Measurements from ENCODE around the gene GLRX3. TPM values are rescaled to one million over a fixed set of nuclear protein-coding genes. Genes with fewer than 3 reads are reported as not detected.
"Not testable (repeated sequence)": the region's sequence is repeated elsewhere in the genome, so short reads cannot be mapped to it uniquely, and the experiment has no call there.

The GLRX3 gene
- total and polyA plus RNA-seq, 2 of the 13 experiments (the other 11 are each of a cell fraction or from before 2014, with no cell fraction given): 91.4 to 135 TPM

DNA sequence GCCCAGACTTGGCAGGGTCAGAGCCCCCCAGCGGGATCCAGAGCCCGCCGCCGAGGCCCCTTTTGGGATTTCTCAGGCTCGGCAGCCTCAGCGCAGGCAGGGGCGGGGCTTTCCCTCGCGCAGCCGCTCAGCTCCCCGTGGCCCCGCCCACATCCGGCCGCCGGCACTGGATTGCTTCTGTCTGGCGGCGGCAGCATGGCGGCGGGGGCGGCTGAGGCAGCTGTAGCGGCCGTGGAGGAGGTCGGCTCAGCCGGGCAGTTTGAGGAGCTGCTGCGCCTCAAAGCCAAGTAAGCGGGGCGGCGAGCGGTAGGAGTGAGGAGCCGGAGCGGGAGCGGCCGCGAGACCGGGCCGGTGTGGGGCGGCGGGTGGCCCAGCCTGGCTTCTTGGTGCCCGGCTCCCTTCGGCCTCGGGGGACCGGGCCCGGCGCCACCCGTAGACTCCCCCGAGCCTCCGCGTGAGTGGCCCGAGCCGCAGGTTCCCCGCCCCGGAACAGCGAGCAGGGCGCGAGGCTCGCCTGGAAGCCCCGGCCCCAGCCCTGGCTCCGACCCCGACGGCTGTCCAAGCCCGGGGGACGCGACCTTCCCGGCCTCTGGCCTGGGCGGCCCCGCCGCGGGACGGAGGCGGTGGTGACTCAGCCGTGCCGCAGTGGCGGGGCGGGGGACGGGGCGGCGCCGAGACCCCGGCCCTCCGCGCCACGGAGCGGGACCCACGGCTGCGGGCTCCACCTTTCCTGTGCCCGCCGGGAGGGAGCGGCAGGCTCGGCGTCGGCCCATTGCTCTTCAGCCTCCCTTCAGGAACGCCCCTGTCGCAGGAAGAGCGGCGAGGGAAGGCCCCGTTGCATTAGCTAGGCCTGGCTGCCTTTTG lies at the start of gene GLRX3 (continued):
- TF ChIP-seq, protein P1, sequence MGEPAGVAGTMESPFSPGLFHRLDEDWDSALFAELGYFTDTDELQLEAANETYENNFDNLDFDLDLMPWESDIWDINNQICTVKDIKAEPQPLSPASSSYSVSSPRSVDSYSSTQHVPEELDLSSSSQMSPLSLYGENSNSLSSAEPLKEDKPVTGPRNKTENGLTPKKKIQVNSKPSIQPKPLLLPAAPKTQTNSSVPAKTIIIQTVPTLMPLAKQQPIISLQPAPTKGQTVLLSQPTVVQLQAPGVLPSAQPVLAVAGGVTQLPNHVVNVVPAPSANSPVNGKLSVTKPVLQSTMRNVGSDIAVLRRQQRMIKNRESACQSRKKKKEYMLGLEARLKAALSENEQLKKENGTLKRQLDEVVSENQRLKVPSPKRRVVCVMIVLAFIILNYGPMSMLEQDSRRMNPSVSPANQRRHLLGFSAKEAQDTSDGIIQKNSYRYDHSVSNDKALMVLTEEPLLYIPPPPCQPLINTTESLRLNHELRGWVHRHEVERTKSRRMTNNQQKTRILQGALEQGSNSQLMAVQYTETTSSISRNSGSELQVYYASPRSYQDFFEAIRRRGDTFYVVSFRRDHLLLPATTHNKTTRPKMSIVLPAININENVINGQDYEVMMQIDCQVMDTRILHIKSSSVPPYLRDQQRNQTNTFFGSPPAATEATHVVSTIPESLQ (CRISPR knock-in tag; conservative IDR thresholded peaks at IDR 0.05): no peak
- TF ChIP-seq HOXA3 (CRISPR knock-in tag; IDR thresholded peaks at IDR 0.05) (peak; percentile 82), KLF12 (CRISPR knock-in tag; IDR thresholded peaks at IDR 0.05; ENCODE audit: borderline replicate concordance) (peak; percentile 7; the same call in 1 of the 2 replicates), NFYB (CRISPR knock-in tag; IDR thresholded peaks at IDR 0.05) (no peak), SCMH1 (CRISPR knock-in tag; IDR thresholded peaks at IDR 0.05; ENCODE audit: borderline replicate concordance) (no peak), ERF (CRISPR knock-in tag; IDR thresholded peaks at IDR 0.05) (peak; percentile 53), MTA1 (CRISPR knock-in tag; IDR thresholded peaks at IDR 0.05; ENCODE audit: borderline replicate concordance) (no peak), RARG (CRISPR knock-in tag; IDR thresholded peaks at IDR 0.05; ENCODE audit: low read depth) (no peak)

DNA sequence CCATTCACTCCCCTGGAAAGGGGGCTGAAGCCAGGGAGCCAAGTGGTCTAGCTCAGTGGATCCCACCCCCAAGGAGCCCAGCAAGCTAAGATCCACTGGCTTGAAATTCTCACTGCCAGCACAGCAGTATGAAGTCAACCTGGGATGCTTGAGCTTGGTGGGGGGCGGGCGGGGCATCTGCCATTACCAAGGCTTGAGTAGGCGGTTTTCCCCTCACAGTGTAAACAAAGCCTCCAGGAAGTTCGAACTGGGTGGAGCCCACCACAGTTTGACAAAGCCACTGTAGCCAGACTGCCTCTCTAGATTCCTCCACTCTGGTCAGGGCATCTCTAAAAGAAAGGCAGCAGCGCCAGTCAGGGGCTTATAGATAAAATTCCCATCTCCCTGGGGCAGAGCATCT lies 45.6 kb upstream of the GLRX3 start:
- H3K36me3 ChIP-seq (replicated peaks in 1 of 2; ENCODE audit: control insufficient read depth in 1 of 2, insufficient read depth in 2 of 2, low read length in 2 of 2); H3K27ac ChIP-seq (ENCODE audit: extremely low read length, insufficient read depth, low read length); H2AFZ ChIP-seq (ENCODE audit: low read length); POLR2A ChIA-PET; H3K4me1 ChIP-seq (ENCODE audit: insufficient read depth, low read length); H3K9ac ChIP-seq (ENCODE audit: insufficient read depth, low read depth, low read length); H3K4me2 ChIP-seq (ENCODE audit: low read depth, low read length); CTCF ChIA-PET (ENCODE audit: low intra/inter-chr PET ratio, low total read pairs); H4K20me1 ChIP-seq (ENCODE audit: insufficient read depth, low read length); DNase-seq (ENCODE audit: low spot score); FAIRE-seq; H3K27me3 ChIP-seq (ENCODE audit: control insufficient read depth in 1 of 2, insufficient read depth in 2 of 2, low read length in 2 of 2); H3K4me3 ChIP-seq (replicated peaks in 1 of 3; ENCODE audit: insufficient read depth in 1 of 3, low read depth in 2 of 3, low read length in 3 of 3); H3K79me2 ChIP-seq (ENCODE audit: insufficient read depth, low read length); in situ Hi-C loops (cut with HindIII; ENCODE audit: extremely low pct_ligation_motif_present, low pct_unique_long_range_greater_than_20kb); H3K9me3 ChIP-seq (ENCODE audit: low read length); ATAC-seq; intact Hi-C loops (cut with micrococcal nuclease; ENCODE audit: unreplicated experiment); BruUV-seq (replicated peaks): not testable (repeated sequence)
- 64% methylated on average over 1 of the region's 5 CpGs for WGBS (ENCODE audit: low lambda C conversion rate)

All from HepG2 (cell line).